NT2/D1 (cell line): ENCODE data around the gene SCN8A.

Experiments
- SUZ12 ChIP-seq: IDR thresholded peaks from 2 replicates; pipeline ENCODE4 v1.6.1; 2011; ENCODE audit not compliant: insufficient read length, insufficient read depth; ENCODE audit errors: extremely low read depth
- YY1 ChIP-seq: IDR thresholded peaks from 2 replicates; pipeline ENCODE4 v1.6.1; 2011; ENCODE audit not compliant: insufficient read length, insufficient read depth
- ZNF274 ChIP-seq: IDR thresholded peaks from 2 replicates; pipeline ENCODE4 v1.6.1; 2011; ENCODE audit warnings: mild to moderate bottlenecking, low read depth, low read length

DNA sequence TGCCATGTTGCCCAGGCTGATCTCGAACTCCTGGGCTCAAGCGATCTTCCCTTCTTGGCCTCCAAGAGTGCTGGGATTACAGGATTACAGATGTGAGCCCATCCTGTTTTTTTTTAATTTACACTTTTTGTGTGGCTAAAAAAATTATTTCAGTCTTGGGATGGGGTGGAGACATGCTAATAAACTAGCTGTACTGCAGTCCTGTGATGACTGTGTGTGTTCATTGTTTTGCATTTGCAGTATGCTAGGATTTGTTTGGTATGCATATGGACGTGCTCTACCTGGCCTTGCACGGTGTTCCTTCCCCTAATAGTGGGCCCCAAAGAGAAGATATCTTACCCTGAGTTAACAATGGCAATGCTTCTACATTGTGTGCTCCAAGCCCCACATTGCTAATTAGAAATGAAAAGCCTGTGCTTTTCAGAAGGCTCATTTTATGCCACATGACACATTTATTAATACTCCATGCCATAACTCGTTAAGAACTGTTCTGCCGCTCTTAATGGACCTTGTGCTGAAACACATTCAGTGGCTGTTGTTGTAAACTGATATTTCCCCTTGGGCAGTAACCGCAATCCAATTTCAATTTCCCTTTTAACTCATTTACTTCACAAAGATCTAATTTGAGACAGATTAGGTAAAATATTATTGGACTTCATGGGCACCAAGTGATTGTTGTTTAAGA lies 86.4 kb downstream of the SCN8A start:
- TF ChIP-seq YY1 (no peak), ZNF274 (no peak), SUZ12 (no peak)
